Body of pancreas (tissue), 4 donors: ENCODE results near the gene TFF2. TPM values are rescaled to one million over a fixed set of nuclear protein-coding genes. Genes with fewer than 3 reads are reported as not detected.

Source experiments
- ATAC-seq: fragments of 150-250 bp; one replicate; pipeline ENCODE4 v1.9.1; 2016
- DNase-seq, 4 donors: peaks; one replicate each; pipeline ENCODE4 v3.0.0-alpha.2; 2019
- H3K27ac ChIP-seq, 4 donors: fragments of 200-600 bp; sonication (generic); 1 replicate in 3 of 4; 2 replicates in 1 of 4; pipeline versions ENCODE4 v1.5.1 to v1.6.1; 2016 to 2019; ENCODE audit warnings: mild to moderate bottlenecking in 1 of 4, mixed read lengths in 1 of 4, moderate library complexity in 1 of 4
- H3K27me3 ChIP-seq, 2 donors: fragments of 200-600 bp; sonication (generic); one replicate each; pipeline ENCODE4 v1.6.0; 2016; ENCODE audit warnings: mild to moderate bottlenecking in 1 of 2
- H3K36me3 ChIP-seq, 2 donors: fragments of 200-600 bp; sonication (generic); replicated peaks in 1 of 2; 2 replicates each; pipeline ENCODE4 v1.5.1; 2016; ENCODE audit warnings: low read depth in 2 of 2; ENCODE audit not compliant: insufficient read depth in 1 of 2
- H3K4me1 ChIP-seq: fragments of 200-600 bp; sonication (generic); one replicate; pipeline ENCODE4 v1.6.0; 2016
- H3K4me3 ChIP-seq, 2 donors: fragments of 200-600 bp; sonication (generic); 1 replicate in 1 of 2; 2 replicates in 1 of 2; pipeline ENCODE4 v1.5.1; 2016 to 2019
- H3K9me3 ChIP-seq, 3 donors: fragments of 200-600 bp; sonication (generic); 1 replicate in 2 of 3; 2 replicates in 1 of 3; pipeline ENCODE4 v1.5.1; 2016
- CTCF ChIP-seq, 7 experiments: fragments of 450-650 bp in 4 of 7; fragments of 200-600 bp in 3 of 7; sonication (generic) in 3 of 7; IDR thresholded peaks; one replicate each; pipeline ENCODE4 v1.5.1; 2016 to 2019; ENCODE audit warnings: antibody characterized with exemption in 7 of 7
- POLR2A ChIP-seq, 3 donors: fragments of 450-650 bp; IDR thresholded peaks; one replicate each; pipeline ENCODE4 v1.6.1; 2016; ENCODE audit warnings: antibody characterized with exemption in 3 of 3, mild to moderate bottlenecking in 2 of 3
- WGBS, 2 donors: methylation state at CpG; one replicate each; pipeline ENCODE4 v1.1.5; 2017; 5-methylcytosine and 5-hydroxymethylcytosine counted together
- intact Hi-C: fragments of 100-400 bp; cut with DNase I; formaldehyde crosslinking; loops from one replicate; pipeline ENCODE4 v1.15.1; 2023
- total RNA-seq, 2 donors: library from RNA; depleted of rRNA; stranded (reverse); fragments of >200 nt; gene quantifications; one replicate each; pipeline ENCODE4 v1.1.0, GENCODE V29; 2016

Gene TFF2
- total RNA-seq, 2 donors from 2014 or later = 1.3 to 9.3 TPM

- Histone ChIP-seq H3K27ac (no peak overlapping the region), H3K4me3 (no peak overlapping the region), H3K4me1 (peaks cover 15% of the 10 kb centered on the region), H3K36me3 (no peaks in the 10 kb centered on the region), H3K27me3 (no peaks in the 10 kb centered on the region), H3K9me3 (no peaks in the 10 kb centered on the region)
- WGBS, 2 donors = 81 to 87% methylated on average over 17 of the region's 17 CpGs
- intact Hi-C loops = no loop called here
- no peak for DNase-seq
- TF ChIP-seq POLR2A (IDR thresholded peaks at IDR 0.05) = no peak
- no peak for TF ChIP-seq CTCF (IDR thresholded peaks at IDR 0.05)
- ATAC-seq = no peak
Observed at GRCh38 chr21:42392731-42393442, 42.1 kb upstream of the TFF2 start.

GRCh38 chr21:42391297-42391696, 40.5 kb upstream of the TFF2 start:
- Histone ChIP-seq H3K27me3 (no peaks in the 10 kb centered on the region), H3K9me3 (no peaks in the 10 kb centered on the region), H3K4me1 (peaks cover 15% of the 10 kb centered on the region), H3K36me3 (no peaks in the 10 kb centered on the region), H3K27ac (no peak overlapping the region), H3K4me3 (no peak overlapping the region)
- WGBS, 2 donors = 81 to 88% methylated on average over 5 of the region's 5 CpGs
- ATAC-seq = no peak
- no peak for TF ChIP-seq POLR2A (IDR thresholded peaks at IDR 0.05)
- TF ChIP-seq CTCF (IDR thresholded peaks at IDR 0.05) = no peak
- no peak for DNase-seq
- intact Hi-C loops = no loop called here

- Histone ChIP-seq H3K4me1 (peaks cover 15% of the 10 kb centered on the region), H3K9me3 (no peaks in the 10 kb centered on the region), H3K27me3 (no peaks in the 10 kb centered on the region), H3K36me3 (no peaks in the 10 kb centered on the region), H3K27ac (peak overlapping the region in 2 of 4 donors; percentile 86 to 87), H3K4me3 (no peak overlapping the region)
- ATAC-seq (no peak), DNase-seq (no peak)
- TF ChIP-seq CTCF (IDR thresholded peaks at IDR 0.05) = no peak
- no peak for TF ChIP-seq POLR2A (IDR thresholded peaks at IDR 0.05)
- intact Hi-C loops = no loop called here
- WGBS, 2 donors = 42 to 60% methylated on average over 2 of the region's 2 CpGs
Observed at GRCh38 chr21:42390696-42391095, 39.9 kb upstream of the TFF2 start.

GRCh38 chr21:42390193-42390592, 39.4 kb upstream of the TFF2 start:
- Histone ChIP-seq H3K36me3 (no peaks in the 10 kb centered on the region), H3K9me3 (no peaks in the 10 kb centered on the region), H3K4me1 (peaks cover 15% of the 10 kb centered on the region), H3K27ac (peak overlapping the region; percentile 80 to 89 (median 86)), H3K27me3 (no peaks in the 10 kb centered on the region), H3K4me3 (no peak overlapping the region)
- no peak for ATAC-seq
- intact Hi-C loops = no loop called here
- WGBS, 2 donors = 72 to 82% methylated on average over 5 of the region's 5 CpGs
- DNase-seq = no peak
- no peak for TF ChIP-seq POLR2A (IDR thresholded peaks at IDR 0.05)
- TF ChIP-seq CTCF (IDR thresholded peaks at IDR 0.05) = no peak

- Histone ChIP-seq H3K27ac (peak overlapping the region; percentile 80 to 89 (median 86)), H3K4me3 (no peak overlapping the region), H3K9me3 (no peaks in the 10 kb centered on the region), H3K27me3 (no peaks in the 10 kb centered on the region), H3K4me1 (peaks cover 15% of the 10 kb centered on the region), H3K36me3 (no peaks in the 10 kb centered on the region)
- intact Hi-C loops = no loop called here
- TF ChIP-seq POLR2A (IDR thresholded peaks at IDR 0.05) = no peak
- peak in 3 of 7 experiments; percentile 11 to 18 (median 12) for TF ChIP-seq CTCF (IDR thresholded peaks at IDR 0.05)
- WGBS, 2 donors = 33 to 53% methylated on average over 6 of the region's 6 CpGs
- DNase-seq = peak; percentile 54 to 81 (median 72)
- ATAC-seq = peak; percentile 84
Observed at GRCh38 chr21:42389449-42389835, 38.6 kb upstream of the TFF2 start.
